Stimulated activated CD4-positive, alpha-beta T cell treated with anti-CD3 and anti-CD28 coated beads, TNF-alpha, amount 100 ng/mL, for 4 hours (primary cell): Measurements from ENCODE around the gene CALU.
A peak's percentile ranks its signal among the peaks of the same experiment; 100 is the strongest.

ENCODE experiments used
- DNase-seq, 3 experiments: peaks; one replicate each; pipeline ENCODE4 v3.0.0-alpha.2; 2020; ENCODE audit warnings: low read depth in 3 of 3

The CALU gene

DNA sequence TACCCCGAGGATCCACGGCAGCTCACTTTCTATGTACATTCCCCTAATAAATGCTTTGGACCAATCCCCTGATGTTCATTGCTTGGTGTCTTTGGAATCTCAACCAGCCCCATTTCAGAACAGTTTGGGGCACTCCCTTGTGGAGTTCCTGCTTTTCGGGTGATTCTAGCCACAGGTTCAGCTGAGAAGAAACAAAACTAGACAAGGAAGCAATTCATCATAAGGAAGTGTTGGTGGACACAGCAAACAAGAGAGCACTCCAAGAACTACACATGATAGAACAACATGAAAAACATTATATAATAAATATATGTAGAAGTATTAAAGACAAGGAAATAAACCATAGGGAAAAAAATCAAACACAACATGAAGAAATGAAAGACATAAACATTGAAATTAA is 46.6 kb downstream of the CALU start:
- no peak for DNase-seq

DNA sequence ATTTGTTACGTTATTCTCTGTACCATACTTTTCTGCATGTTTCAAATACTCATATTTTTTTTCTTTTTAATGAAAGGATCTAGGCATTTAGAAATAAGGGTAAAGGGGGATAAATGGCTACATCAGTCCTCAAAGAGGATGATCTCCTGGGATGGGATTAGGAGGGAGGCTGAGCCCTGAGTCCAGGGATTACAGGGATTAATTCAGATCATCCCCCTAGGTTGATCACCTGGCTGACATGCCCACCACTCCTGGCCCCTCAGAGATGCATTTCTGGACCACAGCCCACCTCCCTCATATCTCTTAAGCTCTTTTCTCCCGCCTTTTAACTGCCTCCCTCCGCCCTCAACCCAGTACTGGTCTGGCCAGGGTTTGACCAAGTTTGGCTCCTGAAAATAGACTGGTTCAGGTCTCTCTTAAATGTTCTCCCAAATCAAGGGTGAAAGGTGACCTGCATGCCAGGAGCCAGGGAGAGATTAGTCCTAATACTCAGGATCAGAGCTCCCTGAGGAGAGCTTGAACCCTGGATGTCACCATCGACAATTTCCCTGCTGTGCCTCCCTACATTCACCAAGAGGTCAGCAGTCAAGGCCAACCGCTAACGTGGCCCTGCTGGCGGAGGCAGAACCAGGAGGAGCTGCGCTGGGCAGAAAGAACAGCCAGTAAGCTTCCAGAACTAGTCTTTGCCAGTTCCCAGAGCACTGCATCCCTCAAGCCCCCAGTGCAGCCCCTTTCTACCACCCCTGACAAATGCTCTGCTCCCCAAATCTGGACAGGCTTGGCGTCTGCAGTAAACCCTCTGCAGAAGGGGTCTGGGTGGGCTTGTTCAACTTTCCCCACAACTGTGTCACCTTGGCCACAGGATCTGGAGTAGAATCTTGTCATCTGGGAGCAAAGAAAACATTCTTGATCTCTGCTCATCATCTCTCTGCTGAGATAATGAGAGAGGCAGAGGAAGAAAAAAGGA is 49.6 kb downstream of the CALU start:
- no peak for DNase-seq

DNA sequence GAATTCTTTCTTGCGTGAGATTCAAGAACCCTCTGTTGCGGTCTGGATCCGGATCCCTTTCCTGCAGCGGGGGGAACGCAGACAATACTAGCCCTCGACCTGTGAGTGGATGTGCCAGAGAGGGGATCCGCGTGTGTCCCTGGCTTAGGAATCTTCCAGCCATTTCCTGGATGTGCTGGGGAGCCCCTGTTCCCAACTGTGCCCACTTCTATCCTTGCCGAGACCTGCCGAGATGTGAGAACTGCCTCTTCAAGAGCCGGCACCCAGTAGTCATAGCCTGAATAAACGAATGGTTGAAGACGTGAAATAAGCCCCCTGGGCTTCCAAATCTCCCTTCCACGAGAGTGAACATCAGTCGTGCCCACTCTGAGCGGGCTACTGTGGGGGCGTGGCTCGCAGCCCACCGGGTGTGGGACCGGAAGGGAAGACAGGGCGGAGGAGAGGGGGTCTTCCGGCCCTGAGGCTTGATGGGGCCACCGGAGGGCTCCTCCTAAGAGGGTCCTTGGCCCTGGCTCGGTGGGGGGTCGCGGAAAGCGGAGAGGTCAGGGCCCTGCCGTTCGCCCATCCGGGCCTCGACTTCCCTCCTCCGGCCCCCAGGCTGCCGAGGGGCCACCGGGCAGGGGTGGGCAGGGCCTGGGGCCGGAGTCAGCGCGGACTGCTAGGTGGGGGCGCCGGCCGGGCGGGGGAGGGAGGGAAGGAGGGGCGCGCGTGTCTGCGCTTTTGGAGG is 51.3 kb downstream of the CALU start:
- DNase-seq: no peak

DNA sequence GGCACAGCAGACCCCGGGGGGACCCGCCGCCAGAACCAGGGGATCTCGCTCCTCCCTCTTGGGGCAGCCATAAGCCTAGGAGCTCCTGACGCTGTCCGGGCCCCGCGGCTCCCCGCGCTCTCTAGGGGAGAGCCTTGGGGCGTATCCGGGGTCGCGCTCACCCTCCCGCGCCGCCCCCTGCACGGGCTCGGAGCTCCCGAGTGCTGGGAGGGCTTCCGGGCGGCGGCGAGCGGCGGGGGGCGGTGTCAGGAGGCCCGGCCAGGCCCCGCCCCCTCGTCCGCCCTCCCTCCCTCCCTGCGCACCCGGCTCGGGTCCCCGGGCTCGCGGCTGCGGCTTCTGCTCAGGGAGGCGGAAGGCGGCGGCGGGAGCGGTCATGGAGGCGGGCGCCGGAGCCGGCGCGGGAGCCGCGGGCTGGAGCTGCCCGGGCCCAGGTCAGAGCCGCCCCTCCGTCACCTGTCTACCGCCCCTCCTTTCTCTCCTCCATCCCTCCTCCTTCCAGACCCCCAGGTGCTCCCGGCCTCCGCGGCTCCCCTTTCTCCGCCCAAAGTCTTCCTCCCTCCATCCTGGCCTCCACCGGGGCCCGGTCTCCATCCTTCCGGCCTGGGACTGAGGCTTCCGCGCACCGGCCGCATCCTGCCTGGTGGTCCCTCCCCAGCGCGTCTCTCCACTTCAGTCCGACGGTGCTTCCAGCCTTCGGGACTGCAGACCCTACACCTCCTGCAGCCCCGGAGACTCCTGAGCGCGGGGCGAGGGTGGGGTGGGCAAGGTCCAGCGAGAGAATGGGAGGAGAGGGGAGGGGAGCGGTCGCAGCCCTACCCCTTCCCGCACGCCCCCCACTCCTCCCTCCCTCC is 52.2 kb downstream of the CALU start, which contains the start of gene CCDC136:
Gene CCDC136, plus strand, starts transcription at position 848 of the 851 bp plus-strand sequence. CDS start 444 bp downstream, outside the sequence.
- DNase-seq: peak; percentile 60 to 66 (median 65)

DNA sequence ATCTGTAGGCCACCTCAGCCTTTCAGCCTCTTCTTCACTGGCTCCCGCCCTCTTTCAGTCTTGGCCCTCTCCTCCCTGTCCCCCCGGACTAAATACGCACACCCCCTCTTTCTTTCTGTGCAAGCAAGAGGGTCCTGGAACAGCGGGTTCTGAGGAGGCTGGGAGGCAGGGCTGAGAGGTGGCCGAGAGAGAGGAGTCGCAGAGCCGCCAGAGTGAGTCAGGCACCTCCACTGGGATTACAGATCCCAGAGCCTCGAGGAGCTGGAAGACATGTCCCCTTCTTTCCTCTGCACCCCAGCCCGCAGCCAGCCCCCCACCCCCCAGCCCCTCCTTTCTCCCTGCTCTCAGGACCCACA is 52.8 kb downstream of the CALU start:
- no peak for DNase-seq

DNA sequence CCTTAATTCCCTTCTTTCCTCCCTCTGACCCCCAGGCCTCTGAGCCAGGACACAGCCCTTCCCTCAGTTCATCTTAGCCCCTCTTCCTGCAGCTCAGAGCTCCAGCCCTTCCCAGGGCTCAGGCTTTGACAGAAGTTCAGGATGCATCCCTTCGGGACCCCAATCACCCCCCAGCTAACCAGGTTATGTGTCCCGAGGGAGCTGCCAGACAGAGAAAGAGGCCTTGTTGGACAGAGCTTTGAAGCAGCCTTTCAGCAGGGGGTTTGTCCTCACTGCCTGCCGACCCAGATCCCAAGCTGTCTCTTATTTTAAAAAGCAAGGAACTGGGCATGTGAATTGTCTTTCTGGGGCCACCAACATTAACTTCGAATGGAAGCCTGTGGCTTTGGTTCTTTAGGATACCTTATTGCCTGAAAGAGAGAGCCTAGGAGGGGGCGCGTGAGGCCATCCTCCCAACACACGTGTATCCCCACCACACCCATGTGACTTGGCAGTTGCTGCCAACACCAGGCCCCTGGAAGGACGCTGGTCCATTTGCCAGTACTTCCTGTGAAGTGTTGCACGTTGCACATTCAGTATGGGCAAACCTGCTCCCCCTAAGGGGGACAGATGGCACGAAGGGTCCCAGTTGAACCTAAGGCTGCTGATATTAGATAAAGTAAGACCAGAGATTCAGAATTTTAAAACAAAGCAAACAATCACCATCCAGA is 53.5 kb downstream of the CALU start:
- no peak for DNase-seq

DNA sequence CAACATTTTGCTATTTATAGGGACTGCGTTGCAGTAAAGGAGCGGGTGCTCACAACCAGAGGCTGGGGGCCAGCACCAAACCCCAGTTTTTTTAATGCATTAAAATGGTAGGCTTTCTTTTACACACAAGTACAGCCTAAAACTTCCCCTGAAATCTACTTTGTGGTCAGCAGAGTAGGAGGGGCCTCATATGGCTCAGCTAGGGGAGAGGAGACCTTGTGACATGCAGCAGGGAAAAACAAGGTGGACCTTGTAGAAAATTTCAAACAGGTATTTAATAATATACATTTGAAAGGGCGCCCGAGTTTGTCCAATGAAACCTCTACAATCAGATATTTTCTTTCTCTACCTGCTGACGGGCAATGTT is 54.0 kb downstream of the CALU start:
- DNase-seq: no peak

DNA sequence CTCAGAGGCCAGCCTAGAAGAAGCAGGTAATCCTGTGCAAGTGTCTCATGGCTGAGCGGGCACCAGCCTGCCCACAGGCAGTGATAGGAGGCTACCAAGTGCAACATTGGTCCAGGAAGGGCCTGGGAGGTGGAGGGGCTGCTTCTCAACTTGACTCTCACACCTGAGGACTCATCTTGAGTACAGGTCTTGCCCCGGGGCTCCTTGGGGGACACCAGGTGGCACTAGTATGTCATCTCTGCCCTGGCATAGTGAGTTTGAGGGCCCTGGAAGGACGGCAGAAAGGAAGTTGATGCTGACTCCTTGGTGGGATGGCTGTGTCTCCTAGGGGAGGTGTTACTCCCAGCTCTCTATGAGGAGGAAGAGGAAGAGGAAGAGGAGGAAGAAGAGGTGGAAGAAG is 54.9 kb downstream of the CALU start:
- DNase-seq: no peak

DNA sequence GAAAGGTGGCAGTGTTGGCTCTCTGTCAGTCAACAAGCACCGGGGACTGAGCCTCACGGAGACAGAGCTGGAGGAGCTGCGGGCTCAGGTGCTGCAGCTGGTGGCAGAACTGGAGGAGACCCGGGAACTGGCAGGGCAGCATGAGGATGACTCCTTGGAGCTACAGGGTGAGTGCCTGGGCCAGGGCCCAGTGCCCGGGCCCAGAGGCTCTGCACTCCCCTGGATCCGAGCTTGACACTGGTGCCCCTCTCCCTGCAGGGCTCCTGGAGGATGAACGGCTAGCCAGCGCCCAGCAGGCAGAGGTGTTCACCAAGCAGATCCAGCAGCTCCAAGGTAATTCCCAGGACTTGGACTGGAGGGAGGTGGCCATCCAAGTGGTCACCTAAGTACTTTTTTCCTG is 55.3 kb downstream of the CALU start:
- DNase-seq: no peak

DNA sequence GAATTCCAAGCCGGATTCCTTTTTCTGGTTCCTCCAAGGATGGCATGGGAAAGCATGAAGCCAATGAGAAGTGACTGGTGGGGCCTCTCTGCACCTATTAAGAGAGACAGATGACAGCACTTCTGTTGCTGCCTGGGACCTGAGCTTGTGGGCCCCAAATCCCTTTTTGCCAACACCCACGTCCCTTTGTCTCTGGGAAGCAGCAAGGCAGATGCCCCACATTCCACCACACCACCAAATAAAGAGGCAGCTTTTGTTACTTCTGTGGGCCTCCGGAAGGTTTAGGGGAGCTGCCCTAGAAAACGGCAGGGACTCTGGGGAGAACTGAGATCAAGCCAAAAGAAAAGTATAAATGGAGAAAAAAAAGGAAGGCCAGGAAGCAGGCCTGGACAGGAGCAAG is 56.0 kb downstream of the CALU start:
- DNase-seq: no peak

DNA sequence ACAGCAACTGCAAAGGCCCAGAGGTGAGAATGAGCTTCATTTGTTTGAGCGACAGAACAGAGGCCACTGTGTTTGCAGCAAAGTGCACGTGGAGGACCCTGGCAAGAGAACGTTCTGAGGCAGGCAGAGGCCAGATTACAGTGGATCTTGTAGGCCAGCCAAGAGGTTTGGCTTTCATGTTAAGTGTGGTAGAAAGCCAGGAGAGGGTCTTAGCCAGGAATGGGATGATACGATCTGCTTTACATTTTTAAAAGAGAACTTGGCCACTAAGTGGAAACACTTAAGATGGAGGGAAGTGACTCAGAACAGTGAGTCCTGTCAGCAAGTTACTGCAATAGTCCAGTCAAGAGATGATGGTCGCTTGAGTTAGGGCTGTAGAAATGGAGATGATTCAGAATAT is 57.2 kb downstream of the CALU start:
- no peak for DNase-seq

DNA sequence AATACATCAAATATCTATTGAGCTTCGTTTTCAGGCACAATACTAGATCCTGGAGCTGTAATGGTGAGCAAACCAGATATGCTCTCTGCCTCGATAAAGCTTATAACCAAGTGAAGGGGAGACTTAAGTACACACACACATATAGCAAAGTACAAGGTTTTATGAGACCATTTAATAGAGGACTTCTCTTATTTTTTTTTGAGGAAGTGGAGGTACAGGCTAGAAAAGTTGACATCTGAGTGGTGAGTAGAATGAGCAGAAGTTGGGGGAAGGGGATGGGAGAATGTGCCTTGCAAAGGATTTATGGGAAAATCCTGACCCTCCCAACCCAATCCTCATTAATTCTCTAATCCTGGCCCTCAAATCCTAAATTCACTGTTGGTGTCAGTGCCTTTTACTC is 60.3 kb downstream of the CALU start:
- DNase-seq: no peak

DNA sequence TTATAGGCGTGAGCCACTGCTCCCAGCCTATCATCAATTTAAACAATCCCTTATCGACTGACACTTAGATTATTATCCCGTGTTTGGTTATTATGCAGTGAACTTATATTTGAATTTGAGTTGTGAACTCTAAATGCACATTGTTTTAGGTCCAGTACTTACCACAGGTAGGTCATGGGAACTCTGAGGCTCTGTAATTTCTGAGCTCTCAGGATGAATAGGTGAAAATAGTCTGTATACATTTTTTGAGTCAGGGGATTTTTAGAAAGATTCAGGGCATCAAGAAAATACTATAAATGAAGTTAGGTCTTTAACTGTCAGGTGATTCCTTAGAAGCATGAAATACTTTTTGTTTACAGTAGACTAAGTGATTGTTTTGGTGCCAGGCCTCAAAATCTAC is 61.4 kb downstream of the CALU start:
- no peak for DNase-seq

DNA sequence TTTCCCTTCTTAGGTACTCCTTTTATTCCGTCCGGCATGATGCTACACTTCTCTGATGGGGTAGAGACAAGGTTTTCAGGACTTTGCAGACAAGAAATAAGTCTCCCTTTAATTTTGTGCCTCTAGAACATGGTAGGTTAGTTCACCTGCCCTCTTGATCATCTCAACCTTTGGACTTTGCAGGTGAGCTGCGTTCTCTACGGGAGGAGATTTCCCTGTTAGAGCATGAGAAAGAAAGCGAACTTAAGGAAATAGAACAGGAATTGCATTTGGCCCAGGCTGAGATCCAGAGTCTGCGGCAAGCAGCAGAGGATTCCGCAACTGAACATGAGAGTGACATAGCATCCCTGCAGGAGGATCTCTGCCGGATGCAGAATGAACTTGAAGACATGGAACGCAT is 61.8 kb downstream of the CALU start:
- DNase-seq: no peak

DNA sequence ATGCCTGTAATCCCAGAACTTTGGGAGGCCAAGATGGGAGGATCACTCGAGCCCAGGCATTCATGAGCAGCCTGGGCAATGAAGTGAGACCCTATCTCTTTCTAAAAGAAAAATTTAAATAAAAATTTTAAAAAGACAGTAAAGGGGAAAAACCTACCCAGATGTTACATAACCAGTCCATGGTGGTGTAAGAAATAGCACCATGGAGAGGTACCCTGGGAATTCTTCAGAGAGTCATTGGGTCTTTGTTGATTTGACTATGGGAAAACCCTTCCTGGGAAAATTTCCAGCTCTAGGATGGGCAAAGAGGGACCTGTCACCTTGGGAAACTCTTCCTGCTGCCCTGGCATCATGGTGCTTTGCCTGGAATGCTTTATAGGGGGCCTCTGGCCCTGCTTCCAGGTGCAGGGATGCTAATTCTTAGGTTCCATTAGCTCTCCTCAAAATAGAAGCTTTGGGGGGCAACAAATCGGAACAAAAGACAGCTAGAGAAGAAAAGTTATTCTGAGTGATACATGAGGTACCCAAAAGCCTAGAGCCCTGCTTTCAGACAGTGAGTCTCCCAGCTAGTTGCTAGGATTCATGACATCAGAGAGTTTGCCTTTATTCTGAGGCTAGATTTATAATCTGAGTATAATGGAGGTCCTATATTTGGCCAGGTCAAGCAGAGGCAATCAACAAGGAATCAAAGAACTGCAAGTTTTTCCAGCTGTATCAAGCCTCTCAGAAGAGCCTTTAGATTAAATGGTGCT is 62.7 kb downstream of the CALU start:
- DNase-seq: no peak

DNA sequence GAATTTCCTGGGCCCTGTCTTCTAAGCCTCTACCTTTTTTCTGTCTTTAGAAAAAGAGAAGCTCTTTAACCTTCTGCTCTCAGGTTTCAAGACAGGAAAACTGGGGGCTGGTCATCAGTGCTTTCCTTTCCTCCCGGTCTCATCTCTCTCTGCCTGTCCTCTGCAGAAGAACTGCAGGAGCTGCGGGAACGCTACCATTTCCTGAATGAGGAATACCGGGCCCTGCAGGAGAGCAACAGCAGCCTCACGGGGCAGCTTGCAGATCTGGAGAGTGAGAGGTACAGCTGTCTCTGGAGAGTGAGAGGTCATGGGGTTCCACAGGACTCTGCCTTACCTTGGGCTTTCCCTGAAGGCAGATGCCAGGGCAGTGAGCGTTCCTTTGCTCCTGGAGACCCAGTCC is 65.3 kb downstream of the CALU start:
- DNase-seq: no peak

DNA sequence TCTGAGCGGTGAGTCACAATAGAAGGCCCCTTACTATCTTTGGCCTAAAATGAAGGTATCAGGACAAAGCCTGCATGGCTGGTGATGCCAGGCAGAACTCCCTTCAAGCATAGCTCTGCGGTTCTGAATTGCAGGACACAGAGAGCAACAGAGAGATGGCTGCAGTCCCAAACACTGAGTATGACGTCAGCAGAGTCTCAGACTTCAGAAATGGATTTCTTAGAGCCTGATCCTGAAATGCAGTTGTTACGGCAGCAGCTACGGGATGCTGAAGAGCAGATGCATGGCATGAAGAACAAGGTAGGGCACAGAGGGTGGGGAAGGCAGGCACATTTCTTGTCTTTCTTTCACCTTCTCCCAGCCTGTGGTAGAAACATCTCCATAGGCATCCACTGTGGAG is 66.1 kb downstream of the CALU start:
- no peak for DNase-seq

DNA sequence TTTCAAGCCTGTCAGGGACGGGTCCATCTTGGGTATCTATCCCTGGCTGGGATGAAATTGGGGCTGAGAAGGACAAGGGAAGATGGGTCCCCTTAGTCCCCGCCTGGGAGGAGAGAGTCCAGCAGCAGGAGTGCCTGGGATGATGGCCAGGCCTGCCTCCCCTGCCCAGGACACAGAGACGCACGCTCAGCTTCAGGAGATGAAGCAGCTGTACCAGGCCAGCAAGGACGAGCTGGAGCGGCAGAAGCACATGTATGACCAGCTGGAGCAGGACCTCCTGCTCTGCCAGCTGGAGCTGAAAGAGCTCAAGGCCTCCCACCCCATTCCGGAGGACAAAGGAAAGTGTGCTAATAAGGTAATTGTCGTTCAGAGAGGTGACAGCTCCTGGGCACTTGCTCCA is 68.0 kb downstream of the CALU start:
- no peak for DNase-seq

DNA sequence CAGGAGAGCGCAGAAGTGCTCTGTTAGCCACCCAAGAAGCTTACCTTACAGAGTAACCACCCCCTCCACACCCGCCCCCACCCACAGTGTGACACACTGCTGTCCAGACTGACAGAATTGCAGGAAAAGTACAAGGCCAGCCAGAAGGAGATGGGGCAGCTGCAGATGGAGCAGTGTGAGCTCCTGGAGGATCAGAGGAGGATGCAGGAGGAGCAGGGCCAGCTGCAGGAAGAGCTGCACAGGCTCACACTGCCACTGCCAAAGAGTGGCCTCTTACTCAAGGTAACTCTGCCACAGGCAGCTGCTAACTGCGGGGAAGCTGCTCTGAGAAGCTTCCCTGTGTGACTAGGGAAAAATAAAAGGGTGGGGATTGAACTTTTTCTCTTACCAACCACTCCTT is 70.2 kb downstream of the CALU start:
- DNase-seq: no peak

DNA sequence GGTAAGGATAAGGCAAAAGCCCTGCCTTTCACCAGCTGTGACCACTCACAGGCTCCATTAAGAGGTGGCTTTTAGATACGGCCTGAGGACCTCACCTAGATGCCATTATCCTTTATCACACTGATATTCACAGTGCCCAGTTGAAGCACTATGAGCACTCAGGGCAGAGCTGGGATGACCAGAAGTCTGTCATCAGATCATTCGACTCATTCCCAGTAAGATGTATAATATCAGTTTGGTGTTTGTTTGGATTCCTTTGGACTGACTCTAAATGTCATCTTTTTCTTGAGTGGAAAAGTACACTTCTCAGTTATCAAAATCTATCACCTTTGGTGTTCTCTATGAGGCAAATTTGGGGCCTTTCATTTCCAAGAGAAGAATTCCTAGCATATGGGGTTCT is 71.3 kb downstream of the CALU start:
- DNase-seq: no peak

DNA sequence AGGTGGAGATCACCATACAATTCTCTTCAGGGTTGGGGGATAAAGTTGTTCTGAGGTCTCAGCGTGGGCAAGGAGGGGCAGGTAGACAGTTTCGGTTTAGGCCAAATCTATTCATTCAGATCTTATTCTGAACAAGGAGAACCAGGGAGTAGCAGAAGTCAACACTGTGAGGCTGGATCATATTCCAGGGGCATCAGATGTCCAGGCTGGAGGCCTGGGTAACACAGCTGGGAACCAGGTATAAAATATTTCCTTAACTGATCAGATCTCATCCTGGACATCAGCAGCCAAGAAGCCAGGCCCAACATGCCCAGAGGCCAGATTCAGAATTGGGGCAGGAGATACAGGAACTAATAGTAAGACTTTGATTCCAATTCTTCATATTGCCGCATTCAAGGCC is 71.8 kb downstream of the CALU start:
- DNase-seq: no peak
